ENCODE measurements around the gene PEX10.

PEX10 gene

DNA sequence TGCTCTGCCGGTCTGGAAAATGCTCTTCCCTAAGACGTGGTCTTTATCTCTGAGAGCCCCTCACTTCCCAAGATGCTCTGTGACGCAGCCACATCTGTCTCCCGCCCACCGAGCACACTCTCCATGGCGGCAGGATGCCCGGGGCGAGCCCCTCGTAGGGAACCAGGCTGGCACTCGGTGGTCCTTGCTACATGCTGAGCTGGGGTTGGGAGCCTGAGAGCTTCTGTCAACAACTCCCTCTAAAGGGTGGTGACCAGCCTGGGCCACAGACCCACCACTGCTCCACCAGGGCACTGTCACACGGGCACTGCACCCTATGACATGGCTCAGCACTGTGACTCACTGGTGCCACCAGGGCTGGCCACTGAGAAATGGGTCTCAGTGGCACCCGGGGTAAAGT lies 2.6 kb downstream of the PEX10 start:
- Histone ChIP-seq H3K36me3 (ENCODE audit: control insufficient read depth, insufficient read depth, low read length) (no peaks in the 10 kb centered on the region), H2AFZ (no peak overlapping the region), H3K4me1 (no peaks in the 10 kb centered on the region), H3K4me3 (ENCODE audit: low read depth, low read length) (no peak overlapping the region), H3K79me2 (no peaks in the 10 kb centered on the region), H3K9me3 (ENCODE audit: control insufficient read depth, low read length) (no peaks in the 10 kb centered on the region), H3K9ac (no peak overlapping the region), H3K27me3 (ENCODE audit: control insufficient read depth, insufficient read depth, low read length) (no peaks in the 10 kb centered on the region), H3K4me2 (ENCODE audit: low read length) (no peak overlapping the region), H3K27ac (no peak overlapping the region)
- no peak for TF ChIP-seq CTCF (IDR thresholded peaks at IDR 0.05)

GRCh38 chr1:2408859-2409276 lies 3.5 kb downstream of the PEX10 start:
- Histone ChIP-seq H2AFZ (no peak overlapping the region), H3K4me1 (no peaks in the 10 kb centered on the region), H3K4me2 (ENCODE audit: low read length) (no peak overlapping the region), H3K9me3 (ENCODE audit: control insufficient read depth, low read length) (no peaks in the 10 kb centered on the region), H3K9ac (no peak overlapping the region), H3K36me3 (ENCODE audit: control insufficient read depth, insufficient read depth, low read length) (no peaks in the 10 kb centered on the region), H3K4me3 (ENCODE audit: low read depth, low read length) (no peak overlapping the region), H3K27me3 (ENCODE audit: control insufficient read depth, insufficient read depth, low read length) (no peaks in the 10 kb centered on the region), H3K79me2 (no peaks in the 10 kb centered on the region), H3K27ac (no peak overlapping the region)
- no peak for TF ChIP-seq CTCF (IDR thresholded peaks at IDR 0.05)

DNA sequence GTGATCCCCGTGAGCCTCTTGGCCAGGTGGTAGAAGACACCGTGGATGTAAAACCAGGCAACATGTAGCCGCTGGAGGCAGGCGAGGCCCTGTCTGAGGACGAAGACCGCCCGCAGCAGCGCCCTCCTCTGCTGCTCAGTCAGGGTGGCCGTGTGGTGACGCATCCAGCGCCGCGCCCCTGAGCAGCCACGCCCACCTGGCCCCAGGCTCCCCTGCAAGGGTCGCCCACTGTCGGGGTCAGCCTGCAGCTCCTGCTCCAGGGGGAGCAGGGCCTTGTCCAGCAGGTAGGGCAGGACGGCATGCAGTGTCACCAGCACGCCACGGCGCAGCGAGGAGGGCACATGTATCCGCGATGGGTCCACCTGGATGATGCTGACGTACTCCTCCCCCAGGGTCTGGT lies 3.9 kb downstream of the PEX10 start:
- no peak for TF ChIP-seq CTCF (IDR thresholded peaks at IDR 0.05)
- Histone ChIP-seq H3K27ac (no peak overlapping the region), H3K4me2 (ENCODE audit: low read length) (no peak overlapping the region), H3K36me3 (ENCODE audit: control insufficient read depth, insufficient read depth, low read length) (no peaks in the 10 kb centered on the region), H3K4me3 (ENCODE audit: low read depth, low read length) (no peak overlapping the region), H3K9me3 (ENCODE audit: control insufficient read depth, low read length) (no peaks in the 10 kb centered on the region), H3K9ac (no peak overlapping the region), H3K79me2 (no peaks in the 10 kb centered on the region), H3K4me1 (no peaks in the 10 kb centered on the region), H3K27me3 (ENCODE audit: control insufficient read depth, insufficient read depth, low read length) (no peaks in the 10 kb centered on the region), H2AFZ (no peak overlapping the region)

DNA sequence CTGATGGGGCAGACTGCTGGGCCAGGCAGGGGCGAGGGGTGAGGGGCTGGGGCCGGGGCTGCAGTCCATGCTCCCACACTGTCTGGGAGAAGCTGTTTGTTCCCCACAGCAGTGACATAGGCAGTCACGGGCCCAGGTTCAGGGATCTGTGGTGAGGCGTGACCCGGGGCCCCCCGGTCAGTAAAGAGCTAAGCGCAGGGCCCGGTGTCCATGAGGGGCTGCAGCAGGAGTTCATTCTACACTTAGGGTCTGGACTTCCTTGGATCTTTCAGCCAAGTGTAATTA lies 4.4 kb downstream of the PEX10 start:
- H2AFZ ChIP-seq = no peak overlapping the region
- H3K4me1 ChIP-seq = no peaks in the 10 kb centered on the region
- no peak overlapping the region for H3K9ac ChIP-seq
- no peaks in the 10 kb centered on the region for H3K9me3 ChIP-seq (ENCODE audit: control insufficient read depth, low read length)
- H3K79me2 ChIP-seq = no peaks in the 10 kb centered on the region
- H3K27ac ChIP-seq = no peak overlapping the region
- no peak overlapping the region for H3K4me2 ChIP-seq (ENCODE audit: low read length)
- no peaks in the 10 kb centered on the region for H3K36me3 ChIP-seq (ENCODE audit: control insufficient read depth, insufficient read depth, low read length)
- TF ChIP-seq CTCF (IDR thresholded peaks at IDR 0.05) = no peak
- no peaks in the 10 kb centered on the region for H3K27me3 ChIP-seq (ENCODE audit: control insufficient read depth, insufficient read depth, low read length)
- H3K4me3 ChIP-seq (ENCODE audit: low read depth, low read length) = no peak overlapping the region

DNA sequence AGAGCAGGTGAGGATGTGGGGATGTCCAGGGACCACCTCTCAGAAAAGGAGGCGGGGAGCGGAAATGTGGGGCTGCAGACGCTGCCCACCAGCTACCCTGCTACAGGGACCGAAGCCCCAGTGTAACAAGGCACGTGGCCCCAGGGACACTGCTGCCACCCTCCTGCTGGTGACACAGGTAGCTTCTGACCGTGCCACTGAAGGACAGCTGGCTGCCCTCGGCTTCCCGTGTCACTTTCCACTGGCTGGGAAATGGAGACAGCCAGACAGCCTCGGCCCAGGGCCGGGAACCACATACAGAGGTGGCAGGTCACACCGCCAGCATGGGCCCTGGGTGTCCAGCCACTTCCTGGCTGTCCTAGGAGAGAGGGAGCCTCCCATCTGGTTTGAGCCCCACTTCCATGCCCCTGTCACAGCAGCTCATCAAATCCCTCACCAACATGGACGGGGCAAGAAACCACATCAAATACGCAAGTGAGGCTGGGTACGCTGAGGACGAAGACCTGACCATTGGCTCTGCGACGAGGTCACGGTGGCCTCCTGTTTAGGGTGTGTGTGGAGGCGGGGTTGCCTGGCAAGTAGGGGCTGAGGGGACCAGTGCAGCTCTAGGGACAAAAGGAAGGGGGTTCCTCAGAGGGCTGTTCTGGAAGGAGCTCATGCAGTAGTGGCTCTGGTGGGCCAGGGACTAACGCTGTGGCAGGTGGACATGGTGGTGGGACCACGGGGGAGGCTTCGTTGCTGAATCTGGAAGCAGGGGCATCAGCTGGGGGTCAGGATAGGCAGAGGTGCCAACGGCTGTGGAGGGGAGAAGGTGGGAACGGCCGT lies 5.0 kb downstream of the PEX10 start:
- H3K27ac ChIP-seq = no peak overlapping the region
- H3K36me3 ChIP-seq (ENCODE audit: control insufficient read depth, insufficient read depth, low read length) = no peaks in the 10 kb centered on the region
- no peak for TF ChIP-seq CTCF (IDR thresholded peaks at IDR 0.05)

More for the DNA sequence above, 5.0 kb downstream of the PEX10 start:
- no peak overlapping the region for H3K4me3 ChIP-seq (ENCODE audit: low read depth, low read length)
- no peak overlapping the region for H2AFZ ChIP-seq
- no peak overlapping the region for H3K9ac ChIP-seq
- H3K79me2 ChIP-seq = no peaks in the 10 kb centered on the region
- H3K4me2 ChIP-seq (ENCODE audit: low read length) = no peak overlapping the region
- H3K9me3 ChIP-seq (ENCODE audit: control insufficient read depth, low read length) = no peaks in the 10 kb centered on the region
- no peaks in the 10 kb centered on the region for H3K4me1 ChIP-seq
- H3K27me3 ChIP-seq (ENCODE audit: control insufficient read depth, insufficient read depth, low read length) = no peaks in the 10 kb centered on the region
